Spleen (tissue), 7 donors: ENCODE results near the gene HAND1.

Experiments
- CTCF ChIP-seq, 11 experiments: fragments of 200-600 bp in 7 of 11; fragments of 450-650 bp in 4 of 11; sonication (generic) in 4 of 11; IDR thresholded peaks in 8 of 11; conservative IDR thresholded peaks in 3 of 11; 1 replicate in 7 of 11; 2 replicates in 4 of 11; pipeline versions ENCODE4 v1.4.0 to v1.8.0; 2016 to 2021; ENCODE audit warnings: antibody characterized with exemption in 11 of 11, inconsistent platforms in 4 of 11, mild to moderate bottlenecking in 1 of 11
- POLR2A ChIP-seq, 3 donors: fragments of 450-650 bp; IDR thresholded peaks; one replicate each; pipeline ENCODE4 v1.5.1; 2017; ENCODE audit warnings: antibody characterized with exemption in 3 of 3, mild to moderate bottlenecking in 1 of 3
- POLR2AphosphoS5 ChIP-seq, 3 donors: sonication (generic); formaldehyde crosslinking; IDR thresholded peaks; one replicate each; pipeline ENCODE4 v1.5.1; 2017; ENCODE audit warnings: antibody characterized with exemption in 3 of 3
- donor health status: DM: no; HTN: no; CAD: no; lungs with moderate emphysema.
- donor health status: DM: no; HTN: no; CAD: no.
- donor health status: DM: no; HTN: no; CAD: no.

GRCh38 chr5:154460172-154460571 is 17.9 kb downstream of the HAND1 start:
- TF ChIP-seq CTCF (IDR thresholded peaks at IDR 0.05 in 8 of 11, conservative IDR thresholded peaks at IDR 0.05 in 3 of 11) (no peak), POLR2A (IDR thresholded peaks at IDR 0.05) (no peak), POLR2AphosphoS5 (IDR thresholded peaks at IDR 0.05) (no peak)
